Naive thymus-derived CD4-positive, alpha-beta T cell (primary cell): ENCODE data around the gene GREB1L. TPM values are rescaled to one million over a fixed set of nuclear protein-coding genes. Genes with fewer than 3 reads are reported as not detected.

ENCODE experiments used
- ATAC-seq: fragments of 150-1000 bp; cut with Tn5 transposase; 2 replicates; pipeline ENCODE4 v1.10.0; 2021; ENCODE audit warnings: mild to moderate bottlenecking, moderate library complexity
- CTCF ChIA-PET: fragments of 350-600 bp; sonication (Branson Sonifier 250); formaldehyde crosslinking; loops from one replicate; lab custom pipeline; 2021; ENCODE audit warnings: antibody characterized with exemption; lab: Charles Lee
- POLR2A ChIA-PET: fragments of 350-600 bp; sonication (Branson Sonifier 250); formaldehyde crosslinking; loops from one replicate; lab custom pipeline; 2021; ENCODE audit warnings: antibody characterized with exemption, inconsistent platforms; lab: Charles Lee
- DNase-seq, 9 donors: peaks; one replicate each; pipeline versions ENCODE4 v3.0.0 to v3.0.0-alpha.2; 2020 to 2022; ENCODE audit warnings: mixed read lengths in 1 of 9
- H3K27ac ChIP-seq: one replicate; pipeline ENCODE4 v1.7.0; 2013; ENCODE audit warnings: mild to moderate bottlenecking, low read depth, low read length, moderate library complexity
- H3K27me3 ChIP-seq, 2 donors: one replicate each; pipeline ENCODE4 v1.7.0; 2013; ENCODE audit warnings: low read length in 2 of 2, mild to moderate bottlenecking in 2 of 2, moderate library complexity in 2 of 2; ENCODE audit not compliant: control insufficient read depth in 2 of 2, insufficient read depth in 2 of 2
- H3K36me3 ChIP-seq, 3 experiments: 1 replicate in 2 of 3; 2 replicates in 1 of 3; pipeline ENCODE4 v1.7.0; 2013; ENCODE audit warnings: low read length in 3 of 3, mild to moderate bottlenecking in 3 of 3, moderate library complexity in 1 of 3; ENCODE audit not compliant: insufficient read depth in 3 of 3, control insufficient read depth in 2 of 3
- H3K4me1 ChIP-seq, 2 donors: one replicate each; pipeline ENCODE4 v1.7.0; 2013; ENCODE audit warnings: low read length in 2 of 2, mild to moderate bottlenecking in 2 of 2, moderate library complexity in 1 of 2; ENCODE audit not compliant: control insufficient read depth in 2 of 2, insufficient read depth in 2 of 2
- H3K4me3 ChIP-seq: 2 replicates; pipeline ENCODE4 v1.7.0; 2013; ENCODE audit warnings: mild to moderate bottlenecking, low read length
- H3K9me3 ChIP-seq, 3 experiments: 1 replicate in 2 of 3; 2 replicates in 1 of 3; pipeline ENCODE4 v1.7.0; 2013; ENCODE audit warnings: low read length in 3 of 3; ENCODE audit not compliant: control insufficient read depth in 2 of 3
- H3K27ac Mint-ChIP-seq, 9 donors: one replicate each; pipeline ENCODE4 v1.8.0; 2020 to 2022; ENCODE audit warnings: mixed read lengths in 9 of 9, mild to moderate bottlenecking in 8 of 9, moderate library complexity in 5 of 9, inconsistent platforms in 2 of 9
- H3K27me3 Mint-ChIP-seq, 5 donors: one replicate each; pipeline ENCODE4 v1.8.0; 2021 to 2022; ENCODE audit warnings: mixed read lengths in 5 of 5, mild to moderate bottlenecking in 1 of 5
- H3K36me3 Mint-ChIP-seq, 5 donors: one replicate each; pipeline ENCODE4 v1.8.0; 2020 to 2022; ENCODE audit warnings: mixed read lengths in 5 of 5, mild to moderate bottlenecking in 3 of 5, inconsistent platforms in 1 of 5
- H3K4me1 Mint-ChIP-seq, 7 donors: one replicate each; pipeline ENCODE4 v1.8.0; 2020 to 2022; ENCODE audit warnings: mixed read lengths in 7 of 7, mild to moderate bottlenecking in 3 of 7, inconsistent platforms in 1 of 7
- H3K4me3 Mint-ChIP-seq, 10 donors: one replicate each; pipeline ENCODE4 v1.8.0; 2020 to 2022; ENCODE audit warnings: mild to moderate bottlenecking in 10 of 10, mixed read lengths in 10 of 10, moderate library complexity in 6 of 10, inconsistent platforms in 2 of 10
- H3K9me3 Mint-ChIP-seq, 11 donors: one replicate each; pipeline ENCODE4 v1.8.0; 2020 to 2022; ENCODE audit warnings: mixed read lengths in 11 of 11, mild to moderate bottlenecking in 4 of 11, inconsistent platforms in 1 of 11, moderate library complexity in 1 of 11
- intact Hi-C, 2 donors: fragments of 100-400 bp; cut with micrococcal nuclease; formaldehyde crosslinking; loops; one replicate each; pipeline ENCODE4 v1.15.1; 2023
- polyA plus RNA-seq, 2 donors: library from polyadenylated mRNA; unstranded; fragments of 300-500 nt; fragmentation: Illumina TruSeq; gene quantifications; one replicate each; pipeline ENCODE4 v1.2.3, GENCODE V29; 2021
- total RNA-seq, 6 experiments: library from RNA in 5 of 6; stranded (reverse) in 5 of 6; gene quantifications; 1 replicate in 5 of 6; 2 replicates in 1 of 6; pipeline ENCODE4 v1.2.3 and lab custom pipeline; 2021 to 2026

The GREB1L gene
- total and polyA plus RNA-seq, 7 experiments from 2014 or later = 0.09 to 0.11 TPM; not detected in 5

- Mint-ChIP-seq H3K4me3 (no peak overlapping the region), H3K9me3 (no peaks in the 10 kb centered on the region), H3K27ac (no peak overlapping the region), H3K4me1 (peaks cover 0 to 8% (median 0%) of the 10 kb centered on the region in 7 donors), H3K27me3 (no peaks in the 10 kb centered on the region), H3K36me3 (peaks cover 9 to 37% (median 24%) of the 10 kb centered on the region in 5 donors)
- no peak overlapping the region for H3K27ac ChIP-seq
- ATAC-seq (no peak), DNase-seq (no peak)
- no peak overlapping the region for H3K4me3 ChIP-seq
- H3K36me3 ChIP-seq = peaks cover 0 to 6% (median 4%) of the 10 kb centered on the region in 3 experiments
- no peaks in the 10 kb centered on the region for H3K9me3 ChIP-seq
- ChIA-PET CTCF (interaction anchor here (0.6 kb wide), 1 partner anchor 23 kb away, joined by 5 read pairs; no protein-coding TSS in a partner anchor), POLR2A (interaction anchor here (1.1 to 1.3 kb wide), 2 partner anchors 10 to 43 kb away, joined by 3 to 4 read pairs; partner anchors contain the start of gene ESCO1)
- H3K27me3 ChIP-seq = no peaks in the 10 kb centered on the region
- intact Hi-C loops = no loop called here
- no peaks in the 10 kb centered on the region for H3K4me1 ChIP-seq
Observed at GRCh38 chr18:21557607-21558253, 315.7 kb downstream of the GREB1L start.

GRCh38 chr18:21559195-21559594 lies 317.2 kb downstream of the GREB1L start:
- H3K27me3 Mint-ChIP-seq = no peaks in the 10 kb centered on the region
- peaks cover 0 to 7% (median 4%) of the 10 kb centered on the region in 7 donors for H3K4me1 Mint-ChIP-seq
- no peak overlapping the region for H3K4me3 ChIP-seq
- ATAC-seq (no peak), DNase-seq (no peak)
- intact Hi-C loops = no loop called here
- H3K9me3 ChIP-seq = no peaks in the 10 kb centered on the region
- peaks cover 4 to 21% (median 9%) of the 10 kb centered on the region in 3 experiments for H3K36me3 ChIP-seq
- no peaks in the 10 kb centered on the region for H3K27me3 ChIP-seq
- H3K36me3 Mint-ChIP-seq = peaks cover 14 to 38% (median 24%) of the 10 kb centered on the region in 5 donors
- no peak overlapping the region for H3K27ac ChIP-seq
- ChIA-PET CTCF (no interaction called here), POLR2A (interaction anchor here (0.6 to 0.7 kb wide), 2 partner anchors 21 to 25 kb away, joined by 3 to 8 read pairs; no protein-coding TSS in a partner anchor)
- H3K4me1 ChIP-seq = no peaks in the 10 kb centered on the region
- peak overlapping the region in 3 of 9 donors; percentile 10 to 56 (median 21) for H3K27ac Mint-ChIP-seq
- no peaks in the 10 kb centered on the region for H3K9me3 Mint-ChIP-seq
- H3K4me3 Mint-ChIP-seq = no peak overlapping the region

GRCh38 chr18:21571772-21572171 lies 329.7 kb downstream of the GREB1L start:
- ATAC-seq = no peak
- no peak for DNase-seq
- ChIA-PET CTCF (no interaction called here), POLR2A (no interaction called here)
- H3K9me3 Mint-ChIP-seq = no peaks in the 10 kb centered on the region
- H3K36me3 ChIP-seq = peaks cover 16 to 71% (median 24%) of the 10 kb centered on the region in 3 experiments
- H3K4me1 Mint-ChIP-seq = peaks cover 0 to 13% (median 5%) of the 10 kb centered on the region in 7 donors
- H3K4me3 Mint-ChIP-seq = no peak overlapping the region
- no peaks in the 10 kb centered on the region for H3K4me1 ChIP-seq
- H3K27me3 ChIP-seq = no peaks in the 10 kb centered on the region
- H3K27ac Mint-ChIP-seq = no peak overlapping the region
- no peaks in the 10 kb centered on the region for H3K27me3 Mint-ChIP-seq
- no peak overlapping the region for H3K27ac ChIP-seq
- peaks cover 15 to 66% (median 42%) of the 10 kb centered on the region in 5 donors for H3K36me3 Mint-ChIP-seq
- no peak overlapping the region for H3K4me3 ChIP-seq
- H3K9me3 ChIP-seq = no peaks in the 10 kb centered on the region
- intact Hi-C loops = no loop called here

Other genes starting within 250 kb of the GREB1L start
- gene ROCK1, start 130.4 kb upstream of the GREB1L start, total RNA-seq = 10 to 100 TPM; 66.2 to 97.5 (median 75.8) TPM
- gene ROCK1, start 130.4 kb upstream of the GREB1L start, polyA plus RNA-seq = 10 to 100 TPM; 27.6 to 39.2 TPM